WERI-Rb-1 (cell line): ENCODE results near the gene RNF112.

Experiments used
- DNase-seq: peaks from one replicate; pipeline ENCODE4 v3.0.0-alpha.2; 2020
- H3K27ac ChIP-seq: fragments of 250-450 bp; sonication (Bioruptor Pico); 2 replicates; pipeline ENCODE4 v1.5.1; 2020; ENCODE audit warnings: mild to moderate bottlenecking, moderate library complexity
- H3K27me3 ChIP-seq: fragments of 250-450 bp; sonication (Bioruptor Pico); 2 replicates; pipeline ENCODE4 v1.5.1; 2021; ENCODE audit warnings: mild to moderate bottlenecking, low read depth, moderate library complexity; ENCODE audit not compliant: insufficient read depth, severe bottlenecking
- H3K36me3 ChIP-seq: fragments of 250-450 bp; sonication (Bioruptor Pico); 2 replicates; pipeline ENCODE4 v1.5.1; 2020; ENCODE audit warnings: mild to moderate bottlenecking, moderate library complexity
- H3K4me3 ChIP-seq: 2 replicates; pipeline ENCODE4 v1.5.1; 2011; ENCODE audit warnings: low read depth, mild to moderate bottlenecking, control low read depth, low read length
- H3K9me3 ChIP-seq: fragments of 250-450 bp; sonication (Bioruptor Pico); 2 replicates; pipeline ENCODE4 v1.5.1; 2021; ENCODE audit warnings: mild to moderate bottlenecking, moderate library complexity; ENCODE audit not compliant: severe bottlenecking
- CTCF ChIP-seq: IDR thresholded peaks from 2 replicates; pipeline ENCODE4 v1.5.1; 2011; ENCODE audit warnings: low read depth, mild to moderate bottlenecking, control low read depth, inconsistent platforms, low read length

Gene RNF112

GRCh38 chr17:19410875-19411620 is at the start of gene RNF112:
RNF112 (plus strand) TSS chr17:19411232; CDS start chr17:19411409, 177 bp downstream.
- H3K9me3 ChIP-seq, result no peaks in the 10 kb centered on the region
- H3K4me3 ChIP-seq, result no peak within 1 kb of the TSS
- no peaks in the 10 kb centered on the region for H3K27me3 ChIP-seq
- H3K27ac ChIP-seq, result peak within 1 kb of the TSS; percentile 63
- DNase-seq, result peak; percentile 22
- H3K36me3 ChIP-seq, result no peaks in the 10 kb centered on the region
- TF ChIP-seq CTCF, result 0 out of 2 replicates have a peak, but pooled peaks have one; percentile 11

GRCh38 chr17:19361326-19361725 is 49.7 kb upstream of the RNF112 start:
- Histone ChIP-seq H3K27ac (no peak overlapping the region), H3K36me3 (peaks cover 8% of the 10 kb centered on the region), H3K4me3 (no peak overlapping the region), H3K9me3 (no peaks in the 10 kb centered on the region), H3K27me3 (no peaks in the 10 kb centered on the region)
- DNase-seq, result no peak
- no peak for TF ChIP-seq CTCF

- no peaks in the 10 kb centered on the region for H3K27me3 ChIP-seq
- no peak for DNase-seq
- peak overlapping the region; percentile 62 for H3K4me3 ChIP-seq
- peaks cover 4% of the 10 kb centered on the region for H3K36me3 ChIP-seq
- no peak for TF ChIP-seq CTCF
- H3K27ac ChIP-seq, result peak overlapping the region; percentile 86
- H3K9me3 ChIP-seq, result no peaks in the 10 kb centered on the region
Observed at GRCh38 chr17:19361944-19362276, 49.1 kb upstream of the RNF112 start.

GRCh38 chr17:19362277-19363113 is 48.5 kb upstream of the RNF112 start, which contains the start of gene B9D1:
B9D1 (minus strand) TSS chr17:19362723; CDS start chr17:19362569, 154 bp downstream.
- H3K27me3 ChIP-seq, result no peaks in the 10 kb centered on the region
- H3K36me3 ChIP-seq, result peaks cover 3% of the 10 kb centered on the region
- peak; percentile 92 for TF ChIP-seq CTCF
- DNase-seq, result peak; percentile 91
- H3K27ac ChIP-seq, result peak within 1 kb of the TSS; percentile 86
- peak within 1 kb of the TSS; percentile 62 for H3K4me3 ChIP-seq
- no peaks in the 10 kb centered on the region for H3K9me3 ChIP-seq

GRCh38 chr17:19363114-19363438 is 48.0 kb upstream of the RNF112 start:
- Histone ChIP-seq H3K4me3 (peak overlapping the region; percentile 62; the same call in 1 of the 2 replicates), H3K27me3 (no peaks in the 10 kb centered on the region), H3K36me3 (no peaks in the 10 kb centered on the region), H3K9me3 (no peaks in the 10 kb centered on the region), H3K27ac (no peak overlapping the region)
- TF ChIP-seq CTCF, result no peak
- no peak for DNase-seq
